NCI-H748 treated with DMSO at 0.1 percent for 48 hours (cell line): Measurements from ENCODE around the gene EDN1.
"Not testable (repeated sequence)": the region's sequence is repeated elsewhere in the genome, so short reads cannot be mapped to it uniquely, and the experiment has no call there.

Experiments used
- DNase-seq: peaks from one replicate; lab custom pipeline; 2025; lab: John Stamatoyannopoulos, UW

Gene EDN1

GRCh38 chr6:12294851-12295536, 4.8 kb downstream of the EDN1 start:
- no peak for DNase-seq

- no peak for DNase-seq
These were observed 5.5 kb downstream of the EDN1 start for GRCh38 chr6:12295558-12296254.

GRCh38 chr6:12296255-12296573, 6.1 kb downstream of the EDN1 start:
- DNase-seq = no peak

- no peak for DNase-seq
These were observed 6.4 kb downstream of the EDN1 start for GRCh38 chr6:12296604-12297003.

GRCh38 chr6:12297363-12298016, 7.3 kb downstream of the EDN1 start:
- no peak for DNase-seq

- no peak for DNase-seq
These were observed 8.1 kb downstream of the EDN1 start for GRCh38 chr6:12298017-12298978.

- no peak for DNase-seq
These were observed 8.8 kb downstream of the EDN1 start for GRCh38 chr6:12298995-12299394.

- no peak for DNase-seq
These were observed 10.9 kb downstream of the EDN1 start for GRCh38 chr6:12301018-12301417.

GRCh38 chr6:12304487-12304886, 14.3 kb downstream of the EDN1 start:
- DNase-seq = no peak

- DNase-seq = no peak
These were observed 18.9 kb downstream of the EDN1 start for GRCh38 chr6:12309070-12309469.

GRCh38 chr6:12311106-12311505, 20.9 kb downstream of the EDN1 start:
- no peak for DNase-seq

- no peak for DNase-seq
These were observed 22.6 kb downstream of the EDN1 start for GRCh38 chr6:12312736-12313135.

GRCh38 chr6:12313306-12313991, 23.3 kb downstream of the EDN1 start:
- no peak for DNase-seq

GRCh38 chr6:12313992-12314589, 23.9 kb downstream of the EDN1 start:
- DNase-seq = no peak

- DNase-seq = no peak
These were observed 24.6 kb downstream of the EDN1 start for GRCh38 chr6:12314751-12315150.

- DNase-seq = no peak
These were observed 25.3 kb downstream of the EDN1 start for GRCh38 chr6:12315292-12316081.

- DNase-seq = no peak
These were observed 28.6 kb downstream of the EDN1 start for GRCh38 chr6:12318749-12319148.

GRCh38 chr6:12320074-12320473, 29.9 kb downstream of the EDN1 start:
- DNase-seq = not testable (repeated sequence)

GRCh38 chr6:12324099-12324498, 33.9 kb downstream of the EDN1 start:
- no peak for DNase-seq

GRCh38 chr6:12324748-12325147, 34.6 kb downstream of the EDN1 start:
- DNase-seq = no peak
